Ectodermal cell (in vitro differentiated cells): ENCODE measurements around the gene USP13.
"Not testable (repeated sequence)": the region's sequence is repeated elsewhere in the genome, so short reads cannot be mapped to it uniquely, and the experiment has no call there.

ENCODE experiments used
- H3K27ac ChIP-seq: 2 replicates; pipeline ENCODE4 v1.7.0; 2013; ENCODE audit warnings: mild to moderate bottlenecking, low read depth, low read length; ENCODE audit not compliant: insufficient read depth, poor library complexity, severe bottlenecking
- H3K27me3 ChIP-seq: 2 replicates; pipeline ENCODE4 v1.7.0; 2013; ENCODE audit warnings: mild to moderate bottlenecking, low read length; ENCODE audit not compliant: insufficient read depth, control insufficient read depth, poor library complexity, severe bottlenecking
- H3K36me3 ChIP-seq: one replicate; pipeline ENCODE4 v1.7.0; 2013; ENCODE audit warnings: low read length; ENCODE audit not compliant: control insufficient read depth, insufficient read depth
- H3K4me1 ChIP-seq: one replicate; pipeline ENCODE4 v1.7.0; 2013; ENCODE audit warnings: low read length; ENCODE audit not compliant: control insufficient read depth, insufficient read depth
- H3K4me3 ChIP-seq: 2 replicates; pipeline ENCODE4 v1.7.0; 2013; ENCODE audit warnings: low read depth, low read length, control low read depth; ENCODE audit not compliant: insufficient read depth
- H3K9me3 ChIP-seq: 2 replicates; pipeline ENCODE4 v1.7.0; 2013; ENCODE audit warnings: mild to moderate bottlenecking, low read length, moderate library complexity; ENCODE audit not compliant: control insufficient read depth
- WGBS, 2 experiments: methylation state at CpG; one replicate each; pipeline ENCODE4 v1.1.7; 2013; ENCODE audit warnings: missing lambda C conversion rate in 2 of 2; 5-methylcytosine and 5-hydroxymethylcytosine counted together

Gene USP13

DNA sequence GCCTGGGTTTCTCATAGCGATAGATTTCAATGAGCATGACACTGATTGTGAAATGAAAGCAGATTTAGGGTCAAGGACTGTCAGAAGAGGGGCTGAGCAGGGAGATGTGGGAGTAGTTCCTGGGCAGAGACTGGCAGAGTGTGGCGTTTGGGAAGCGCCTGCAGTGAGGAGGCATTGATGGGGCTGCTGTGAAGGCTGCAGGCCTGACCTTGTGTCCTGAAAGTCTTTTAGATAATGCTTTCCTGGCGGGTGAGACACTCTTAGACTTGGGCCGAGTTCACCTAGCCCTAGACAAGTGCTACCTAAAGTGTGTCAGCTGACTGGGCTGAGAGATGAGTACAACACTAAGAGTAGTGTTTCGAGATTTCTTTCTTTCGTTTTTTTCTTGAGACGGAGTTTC is 20.7 kb downstream of the USP13 start:
- 95 to 97% methylated on average over 8 of the region's 8 CpGs for WGBS, 2 experiments
- no peaks in the 10 kb centered on the region for H3K9me3 ChIP-seq
- H3K4me3 ChIP-seq = no peak overlapping the region
- H3K27ac ChIP-seq = no peak overlapping the region
- H3K27me3 ChIP-seq = no peaks in the 10 kb centered on the region
- no peaks in the 10 kb centered on the region for H3K4me1 ChIP-seq
- H3K36me3 ChIP-seq = no peaks in the 10 kb centered on the region

DNA sequence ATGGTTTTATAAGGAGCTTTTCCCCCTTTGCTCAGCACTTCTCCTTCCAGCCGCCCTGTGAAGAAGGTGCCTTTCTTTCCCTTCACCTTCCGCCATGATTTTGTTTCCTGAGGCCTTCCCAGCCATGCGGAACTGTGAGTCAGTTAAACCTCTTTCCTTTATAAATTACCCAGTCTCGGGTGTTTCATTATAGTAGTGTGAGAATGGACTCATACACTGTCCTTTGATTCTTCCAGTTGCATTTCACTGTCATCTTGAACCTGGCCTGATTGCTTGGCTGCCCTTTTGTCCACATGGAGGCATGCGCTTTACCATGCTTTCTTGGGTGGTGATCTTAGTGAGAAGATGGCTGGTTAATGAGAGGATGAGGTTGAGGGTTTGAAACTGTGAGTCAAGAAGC is 23.2 kb downstream of the USP13 start:
- no peaks in the 10 kb centered on the region for H3K36me3 ChIP-seq
- no peaks in the 10 kb centered on the region for H3K27me3 ChIP-seq
- H3K4me1 ChIP-seq = no peaks in the 10 kb centered on the region
- no peak overlapping the region for H3K27ac ChIP-seq
- WGBS, 2 experiments = 95 to 97% methylated on average over 4 to 5 of the region's 5 CpGs
- H3K4me3 ChIP-seq = no peak overlapping the region
- no peaks in the 10 kb centered on the region for H3K9me3 ChIP-seq

DNA sequence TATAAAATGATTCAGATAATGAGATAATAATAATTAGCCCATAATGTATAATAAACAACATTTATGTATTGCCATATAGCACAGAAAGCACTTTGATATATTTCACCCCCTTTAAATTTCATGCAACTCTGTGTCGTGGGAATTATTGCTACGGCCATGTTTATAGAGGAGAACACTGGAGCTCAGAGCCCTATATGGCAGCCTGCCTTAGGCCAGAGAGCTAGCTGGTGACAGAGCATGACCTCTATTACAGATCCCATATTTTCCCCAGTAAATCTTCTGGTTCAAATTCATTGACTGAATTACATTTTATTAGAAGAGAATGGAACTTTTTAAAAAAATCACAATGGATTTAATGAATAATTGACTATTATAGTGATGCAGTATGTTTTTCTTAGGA is 25.0 kb downstream of the USP13 start:
- Histone ChIP-seq H3K4me1 (no peaks in the 10 kb centered on the region), H3K27ac (no peak overlapping the region), H3K4me3 (no peak overlapping the region), H3K27me3 (no peaks in the 10 kb centered on the region), H3K9me3 (no peaks in the 10 kb centered on the region), H3K36me3 (no peaks in the 10 kb centered on the region)
- 93 to 95% methylated on average over 2 of the region's 2 CpGs for WGBS, 2 experiments

DNA sequence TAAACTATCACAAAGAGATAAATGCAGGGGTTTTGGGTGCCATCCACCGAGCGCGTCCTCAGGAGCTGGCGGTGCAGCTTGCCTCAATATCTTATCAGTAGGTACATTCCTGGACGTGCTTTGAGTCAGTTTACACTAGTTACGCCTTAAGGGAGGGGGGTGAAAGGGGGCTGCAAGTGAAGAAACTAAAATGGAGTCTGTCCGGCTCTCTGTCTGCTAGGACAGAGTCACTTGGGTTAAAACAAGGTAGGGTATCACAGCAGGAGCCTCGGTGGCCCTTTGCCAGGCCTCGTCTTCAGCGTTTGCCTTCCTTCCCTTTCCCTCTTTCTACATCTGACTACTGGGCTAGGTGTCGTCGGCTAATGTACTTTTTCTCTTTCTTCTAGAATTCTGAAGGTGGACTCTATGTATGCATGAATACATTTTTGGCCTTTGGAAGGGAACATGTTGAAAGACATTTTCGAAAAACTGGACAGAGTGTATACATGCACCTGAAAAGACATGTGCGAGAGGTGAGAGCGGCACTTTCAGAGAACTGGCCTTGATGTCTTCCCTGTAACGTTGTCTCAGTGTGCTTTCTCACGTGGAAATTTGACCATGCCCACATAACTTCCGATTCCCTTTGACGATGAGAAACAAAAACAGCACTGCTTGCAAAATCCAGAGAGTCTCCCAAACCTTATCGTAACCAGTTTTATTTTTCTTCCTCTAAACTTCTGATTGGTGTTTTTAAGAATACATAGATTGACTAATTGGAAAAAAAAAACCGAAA is 28.8 kb downstream of the USP13 start:
- H3K27ac ChIP-seq = no peak overlapping the region
- no peak overlapping the region for H3K4me3 ChIP-seq
- 86 to 87% methylated on average over 19 to 20 of the region's 21 CpGs for WGBS, 2 experiments
- H3K4me1 ChIP-seq = no peaks in the 10 kb centered on the region
- no peaks in the 10 kb centered on the region for H3K9me3 ChIP-seq
- peaks cover 5% of the 10 kb centered on the region for H3K36me3 ChIP-seq
- no peaks in the 10 kb centered on the region for H3K27me3 ChIP-seq

DNA sequence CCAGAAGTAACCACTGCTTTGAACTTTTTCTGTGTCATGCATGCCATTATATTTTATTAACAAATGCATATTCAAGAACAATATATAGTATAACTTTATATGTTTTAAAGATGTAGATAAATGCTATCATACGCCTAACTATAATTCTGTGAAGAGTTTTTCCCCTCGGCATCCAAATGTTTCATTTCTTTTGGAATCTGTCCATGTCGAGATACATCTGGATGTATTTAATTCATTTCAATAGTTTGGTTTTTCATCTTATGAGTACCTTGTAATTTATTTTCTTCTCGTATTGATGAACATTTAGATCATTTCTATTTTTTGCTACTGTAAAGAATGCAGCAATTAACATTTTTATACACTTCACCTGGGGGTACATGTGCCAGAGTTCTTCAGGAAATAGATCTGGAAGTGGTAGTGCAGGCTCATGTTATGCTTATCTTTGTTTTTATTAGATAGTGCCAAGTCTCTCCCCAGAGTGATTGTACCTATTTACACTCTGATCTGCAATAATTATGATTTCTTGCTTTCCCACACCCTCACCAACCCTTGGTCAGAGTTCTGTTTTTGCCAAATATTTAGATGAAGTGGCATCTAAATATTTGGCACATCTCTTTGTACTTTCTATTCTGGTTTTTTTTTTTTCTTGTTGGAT is 29.7 kb downstream of the USP13 start:
- Histone ChIP-seq H3K36me3 (peaks cover 5% of the 10 kb centered on the region), H3K27ac (no peak overlapping the region), H3K4me1 (no peaks in the 10 kb centered on the region), H3K9me3 (no peaks in the 10 kb centered on the region), H3K27me3 (no peaks in the 10 kb centered on the region), H3K4me3 (no peak overlapping the region)
- WGBS, 2 experiments = 93 to 100% methylated on average over 1 to 4 of the region's 4 CpGs

GRCh38 chr3:179683286-179683685 is 30.4 kb downstream of the USP13 start:
- H3K27me3 ChIP-seq, H3K27ac ChIP-seq, H3K4me1 ChIP-seq, H3K4me3 ChIP-seq, H3K36me3 ChIP-seq, H3K9me3 ChIP-seq: not testable (repeated sequence)
- WGBS, 2 experiments = 91 to 93% methylated on average over 4 of the region's 5 CpGs

DNA sequence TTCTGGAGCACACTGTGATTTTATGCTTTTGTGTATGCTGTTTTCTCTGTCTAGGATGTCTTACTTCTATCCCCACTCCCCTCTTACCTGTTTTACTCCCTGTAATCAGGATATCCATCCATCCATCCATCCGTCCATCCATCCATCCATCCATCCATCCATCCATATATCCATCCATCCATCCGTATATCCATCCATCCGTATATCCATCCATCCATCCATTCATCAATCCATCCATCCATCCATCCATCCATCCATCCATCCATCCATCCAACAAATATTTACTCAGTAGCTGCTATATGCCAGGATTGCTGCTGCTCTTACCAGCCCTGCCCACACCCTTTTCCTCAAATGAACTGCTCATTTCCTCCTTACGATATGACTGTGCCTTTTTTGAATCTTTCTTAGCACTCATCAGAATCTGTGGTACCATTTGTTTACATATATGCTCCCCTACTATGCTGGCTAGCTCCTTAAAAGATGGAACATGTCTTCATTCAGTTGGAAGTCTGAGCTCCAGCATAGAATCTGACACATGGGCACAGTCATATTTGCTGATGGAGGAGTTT is 35.2 kb downstream of the USP13 start:
- Histone ChIP-seq H3K27me3 (no peaks in the 10 kb centered on the region), H3K4me1 (no peaks in the 10 kb centered on the region), H3K27ac (no peak overlapping the region), H3K36me3 (peaks cover 5% of the 10 kb centered on the region), H3K4me3 (no peak overlapping the region), H3K9me3 (no peaks in the 10 kb centered on the region)
- WGBS, 2 experiments = 74 to 84% methylated on average over 4 of the region's 4 CpGs

DNA sequence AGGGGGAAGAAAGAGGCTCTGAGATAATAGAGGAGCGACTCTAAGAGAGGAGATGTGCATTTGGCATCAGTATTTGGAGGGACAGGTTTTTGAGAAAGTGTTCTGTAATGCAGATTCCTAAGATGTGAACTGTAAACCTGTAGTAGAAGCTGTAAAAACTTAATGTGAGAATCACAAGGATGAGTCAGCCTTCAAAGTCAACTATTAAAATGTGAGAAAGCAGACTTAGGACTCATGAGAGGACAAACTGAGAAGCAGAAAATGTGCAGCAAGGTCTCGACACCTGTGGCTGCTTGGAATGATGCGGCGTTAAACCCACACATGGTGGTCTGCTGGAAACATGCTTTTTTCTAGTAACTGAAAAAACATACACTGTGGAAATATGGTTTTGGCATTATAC is 36.0 kb downstream of the USP13 start:
- Histone ChIP-seq H3K36me3 (no peaks in the 10 kb centered on the region), H3K27me3 (no peaks in the 10 kb centered on the region), H3K27ac (no peak overlapping the region), H3K9me3 (no peaks in the 10 kb centered on the region), H3K4me1 (no peaks in the 10 kb centered on the region), H3K4me3 (no peak overlapping the region)
- 97% methylated on average over 4 of the region's 4 CpGs for WGBS, 2 experiments

DNA sequence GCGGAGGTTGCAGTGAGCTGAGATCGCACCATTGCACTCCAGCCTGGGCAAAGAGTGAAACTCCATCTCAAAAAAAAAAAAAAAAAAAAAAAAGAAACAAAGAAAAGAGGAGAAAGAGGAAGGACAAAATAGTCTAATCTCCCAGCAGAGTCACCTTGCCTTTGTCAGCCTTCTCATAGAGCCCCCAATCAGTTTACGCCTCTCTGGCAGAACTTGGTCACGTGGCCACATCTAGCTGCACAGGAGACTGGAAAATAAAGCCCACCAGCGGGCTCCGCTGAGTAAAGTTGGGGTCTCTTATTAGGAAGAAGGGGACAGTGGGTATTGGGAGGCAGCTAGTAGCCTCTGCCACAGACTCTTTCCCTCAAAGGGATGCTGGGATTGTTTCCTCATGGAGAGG is 41.9 kb downstream of the USP13 start:
- Histone ChIP-seq H3K4me3 (no peak overlapping the region), H3K27ac (no peak overlapping the region), H3K4me1 (no peaks in the 10 kb centered on the region), H3K9me3 (no peaks in the 10 kb centered on the region), H3K27me3 (no peaks in the 10 kb centered on the region), H3K36me3 (no peaks in the 10 kb centered on the region)
- WGBS, 2 experiments = 91 to 93% methylated on average over 5 to 6 of the region's 6 CpGs

DNA sequence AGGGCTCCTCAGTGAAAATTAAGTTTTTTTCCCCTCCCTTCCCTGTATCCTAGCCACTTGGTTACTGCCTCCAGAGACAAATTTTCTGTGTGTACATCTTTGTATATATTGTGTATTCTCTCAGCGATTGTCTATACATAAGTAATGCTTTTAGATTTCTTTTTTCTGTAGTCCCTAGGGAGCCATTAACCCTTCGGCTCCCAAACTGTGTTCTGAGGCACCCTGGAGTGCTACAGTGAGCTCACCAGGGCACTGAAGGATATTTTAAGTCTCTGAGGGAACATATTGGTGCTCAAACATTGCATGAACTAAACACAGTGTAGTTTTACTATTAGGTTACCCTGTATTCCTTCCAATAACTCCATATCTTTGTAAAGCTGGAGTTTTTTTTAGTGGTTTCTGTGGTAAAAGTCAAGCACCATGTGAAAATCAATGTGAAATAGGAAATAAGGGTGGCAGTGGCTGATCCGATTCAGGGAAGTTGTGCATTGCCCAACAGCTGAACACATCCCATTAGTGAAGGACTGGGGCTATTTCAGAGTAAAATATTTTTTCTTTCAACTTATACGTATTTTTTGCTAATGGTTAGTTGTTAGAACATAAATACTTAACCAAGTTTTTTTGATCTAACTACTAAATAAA is 43.0 kb downstream of the USP13 start:
- Histone ChIP-seq H3K27me3 (no peaks in the 10 kb centered on the region), H3K27ac (no peak overlapping the region), H3K4me3 (no peak overlapping the region), H3K36me3 (no peaks in the 10 kb centered on the region), H3K9me3 (no peaks in the 10 kb centered on the region), H3K4me1 (no peaks in the 10 kb centered on the region)
- WGBS, 2 experiments = 79 to 89% methylated on average over 3 of the region's 4 CpGs
